ENCODE results near the gene ZNF516. TPM values are rescaled to one million over a fixed set of nuclear protein-coding genes. Genes with fewer than 3 reads are reported as not detected.

The ZNF516 gene
- total RNA-seq, 1 donor from 2014 or later = 14.8 TPM

GRCh38 chr18:76377359-76377756 is 117.7 kb downstream of the ZNF516 start:
- no peak for DNase-seq (ENCODE audit: low read depth)
- H3K4me3 ChIP-seq (ENCODE audit: low read depth, low read length) = no peak overlapping the region
- TF ChIP-seq CTCF (conservative IDR thresholded peaks at IDR 0.05; ENCODE audit: low read depth, low read length) = no peak

GRCh38 chr18:76376668-76377358 is 118.2 kb downstream of the ZNF516 start:
- no peak for TF ChIP-seq CTCF (conservative IDR thresholded peaks at IDR 0.05; ENCODE audit: low read depth, low read length)
- DNase-seq (ENCODE audit: low read depth) = no peak
- H3K4me3 ChIP-seq (ENCODE audit: low read depth, low read length) = no peak overlapping the region

GRCh38 chr18:76376225-76376624 is 118.8 kb downstream of the ZNF516 start:
- H3K4me3 ChIP-seq (ENCODE audit: low read depth, low read length) = no peak overlapping the region
- DNase-seq (ENCODE audit: low read depth) = no peak
- TF ChIP-seq CTCF (conservative IDR thresholded peaks at IDR 0.05; ENCODE audit: low read depth, low read length) = no peak

GRCh38 chr18:76374330-76375281 is 120.4 kb downstream of the ZNF516 start:
- no peak overlapping the region for H3K4me3 ChIP-seq (ENCODE audit: low read depth, low read length)

GRCh38 chr18:76373297-76373696 is 121.7 kb downstream of the ZNF516 start:
- no peak for TF ChIP-seq CTCF (conservative IDR thresholded peaks at IDR 0.05; ENCODE audit: low read depth, low read length)
- no peak for DNase-seq (ENCODE audit: low read depth)
- no peak overlapping the region for H3K4me3 ChIP-seq (ENCODE audit: low read depth, low read length)

More at GRCh38 chr18:76374330-76375281, 120.4 kb downstream of the ZNF516 start:
- DNase-seq (ENCODE audit: low read depth) = no peak
- no peak for TF ChIP-seq CTCF (conservative IDR thresholded peaks at IDR 0.05; ENCODE audit: low read depth, low read length)

- no peak for DNase-seq (ENCODE audit: low read depth)
- H3K4me3 ChIP-seq (ENCODE audit: low read depth, low read length) = no peak overlapping the region
- no peak for TF ChIP-seq CTCF (conservative IDR thresholded peaks at IDR 0.05; ENCODE audit: low read depth, low read length)
These were observed 123.5 kb downstream of the ZNF516 start for GRCh38 chr18:76371301-76372203.
